GM19397 (cell line): ENCODE results near the gene SDHAF1.

Experiments
- ATAC-seq: cut with Tn5 transposase; IDR thresholded peaks from one replicate; pipeline ENCODE4 v1.9.1; 2021; ENCODE audit warnings: mild to moderate bottlenecking, moderate library complexity; ENCODE audit not compliant: unreplicated experiment

Gene SDHAF1

GRCh38 chr19:35986664-35987570 is 8.1 kb upstream of the SDHAF1 start:
- ATAC-seq, result no peak

- no peak for ATAC-seq
Measured at GRCh38 chr19:35987571-35987896, 7.5 kb upstream of the SDHAF1 start.

GRCh38 chr19:35988824-35989223 is 6.2 kb upstream of the SDHAF1 start:
- ATAC-seq, result no peak

GRCh38 chr19:35990156-35990555 is 4.8 kb upstream of the SDHAF1 start:
- no peak for ATAC-seq

- ATAC-seq, result no peak
Measured at GRCh38 chr19:35990771-35991730, 3.9 kb upstream of the SDHAF1 start.

- no peak for ATAC-seq
Measured at GRCh38 chr19:35991731-35992450, 3.1 kb upstream of the SDHAF1 start.

- ATAC-seq, result no peak
Measured at GRCh38 chr19:35992907-35993765, 1.9 kb upstream of the SDHAF1 start.

- no peak for ATAC-seq
Measured at GRCh38 chr19:35993923-35994598, 927 bp upstream of the SDHAF1 start.

GRCh38 chr19:35996777-35997176 is 1.8 kb downstream of the SDHAF1 start:
- ATAC-seq, result no peak

GRCh38 chr19:36001605-36002004 is 6.6 kb downstream of the SDHAF1 start:
- no peak for ATAC-seq

- ATAC-seq, result no peak
Measured at GRCh38 chr19:36003284-36003683, 8.3 kb downstream of the SDHAF1 start.

- ATAC-seq, result no peak
Measured at GRCh38 chr19:36006955-36007354, 12.0 kb downstream of the SDHAF1 start.

GRCh38 chr19:36008336-36008978 is 13.5 kb downstream of the SDHAF1 start, which contains the start of gene SYNE4:
Gene SYNE4 (minus strand): TSS chr19:36008813. CDS start chr19:36008681, 132 bp downstream.
- ATAC-seq, result no peak

GRCh38 chr19:36009220-36009619 is 14.2 kb downstream of the SDHAF1 start:
- no peak for ATAC-seq

GRCh38 chr19:36009633-36010379 is 14.8 kb downstream of the SDHAF1 start:
- ATAC-seq, result no peak

GRCh38 chr19:36010402-36010801 is 15.4 kb downstream of the SDHAF1 start:
- ATAC-seq, result no peak

GRCh38 chr19:36013280-36014011 is 18.5 kb downstream of the SDHAF1 start:
- ATAC-seq, result no peak
